Measurements from ENCODE around the gene WDR7.
A peak's percentile ranks its signal among the peaks of the same experiment; 100 is the strongest.

Gene WDR7

DNA sequence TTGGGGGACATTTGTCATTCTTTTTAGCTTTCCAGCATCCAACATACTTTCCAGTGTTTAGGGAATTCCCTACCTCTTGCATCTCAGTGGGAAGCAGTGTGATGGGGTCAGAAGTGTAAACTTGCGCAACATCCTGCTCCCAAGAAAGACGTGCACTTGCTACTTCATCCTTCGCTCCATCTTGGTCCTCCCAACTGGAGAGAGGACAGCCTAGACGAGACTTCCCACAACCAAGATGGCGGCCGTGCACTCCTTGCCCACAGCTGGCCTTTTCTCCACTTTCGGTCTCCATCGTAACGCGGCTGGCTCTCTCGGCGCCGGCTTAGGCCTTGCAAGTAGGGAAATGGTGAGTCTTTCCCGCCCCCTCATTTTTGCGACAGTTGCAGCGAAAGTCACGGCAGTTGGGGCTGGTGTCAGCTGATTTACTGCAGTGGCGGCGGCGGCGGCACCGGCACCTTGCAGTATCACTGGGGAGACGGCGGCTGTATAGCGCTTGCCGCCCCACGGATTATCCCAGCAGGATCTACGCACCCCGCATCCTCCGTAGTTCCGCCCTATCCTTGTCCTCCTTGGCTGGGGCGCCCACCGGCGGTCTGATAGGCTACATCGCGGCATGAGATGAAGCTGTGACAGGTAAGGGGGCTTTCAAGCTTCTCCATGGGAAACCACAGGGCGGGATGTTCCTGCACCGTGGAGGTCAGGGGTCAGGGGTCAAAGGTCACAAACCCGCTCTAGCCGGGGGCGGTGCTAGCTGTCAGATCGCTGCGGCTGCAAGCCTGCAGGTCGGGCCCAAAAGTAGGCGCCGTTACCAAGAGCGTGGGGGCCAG, at the start of gene WDR7:
Gene WDR7 (plus strand): TSS at position 416 of the 827 bp plus-strand sequence. CDS start 21,157 bp downstream, outside the sequence.
- DNase-seq (ENCODE audit: low spot score): peak; percentile 86

DNA sequence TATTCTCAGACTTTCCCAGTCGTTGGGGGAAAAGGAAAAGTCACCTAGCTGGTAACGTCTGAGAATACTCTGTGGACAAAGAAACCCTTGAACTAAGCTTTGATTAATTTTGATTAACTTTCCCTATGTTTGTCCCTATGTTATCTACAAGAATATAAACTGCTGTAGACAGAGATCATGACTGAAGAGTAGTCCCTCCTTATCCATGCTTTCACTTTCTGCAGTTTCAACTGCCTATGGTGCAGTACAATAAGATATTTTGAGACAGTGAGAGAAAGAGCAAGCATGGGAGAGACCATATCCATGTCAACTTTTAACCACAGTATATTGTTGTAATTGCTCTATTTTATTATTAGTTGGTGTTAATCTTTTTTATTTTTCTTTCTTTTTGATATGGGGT, 44.5 kb upstream of the WDR7 start:
- no peak for DNase-seq (ENCODE audit: low spot score)

- DNase-seq (ENCODE audit: low spot score): no peak
Observed at GRCh38 chr18:56615738-56616520, 35.2 kb upstream of the WDR7 start.

- DNase-seq (ENCODE audit: low spot score): no peak
Observed at GRCh38 chr18:56627991-56628390, 23.2 kb upstream of the WDR7 start.

DNA sequence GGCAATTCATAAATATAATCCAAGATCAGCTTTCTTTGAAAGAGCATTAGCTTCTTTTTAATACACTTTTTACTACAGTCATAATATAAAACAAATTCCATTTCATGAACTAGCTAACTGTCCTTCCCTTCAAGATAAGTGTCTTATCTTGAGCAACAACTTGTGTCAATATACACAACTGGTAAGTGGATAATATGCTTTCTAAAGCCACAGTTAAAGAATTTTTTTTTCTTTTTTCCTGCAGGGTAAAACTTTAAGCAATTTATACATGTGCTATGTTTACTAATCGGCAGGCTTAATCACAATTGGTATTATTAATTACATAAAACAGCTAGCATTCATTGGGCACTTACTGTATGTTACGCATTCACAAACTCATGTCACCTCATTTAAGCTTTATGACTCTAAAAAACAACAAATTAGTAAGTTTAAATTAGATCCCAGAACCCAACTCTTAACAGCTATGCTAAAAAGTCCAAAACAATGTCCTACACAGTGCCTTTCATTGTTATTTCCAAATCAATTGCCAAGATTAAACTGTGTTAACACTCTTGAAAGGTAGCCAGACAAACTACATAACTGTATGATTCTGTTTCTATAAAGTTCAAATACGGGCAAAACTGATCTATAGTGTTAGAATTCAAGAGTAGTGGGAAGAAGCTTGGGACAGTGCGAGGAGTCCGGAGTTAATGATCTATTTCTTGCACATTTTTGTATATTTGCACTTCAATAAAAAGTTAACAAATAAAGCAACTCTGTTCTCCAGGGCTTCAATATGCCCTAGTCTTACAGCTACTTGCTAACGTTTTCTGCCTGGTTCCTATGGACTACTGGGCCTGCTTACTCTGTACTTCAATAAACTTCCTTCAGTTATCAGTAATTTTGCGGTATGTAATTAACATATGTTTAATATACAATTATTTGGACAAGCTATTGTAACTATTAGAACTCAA, 18.8 kb upstream of the WDR7 start:
- no peak for DNase-seq (ENCODE audit: low spot score)

DNA sequence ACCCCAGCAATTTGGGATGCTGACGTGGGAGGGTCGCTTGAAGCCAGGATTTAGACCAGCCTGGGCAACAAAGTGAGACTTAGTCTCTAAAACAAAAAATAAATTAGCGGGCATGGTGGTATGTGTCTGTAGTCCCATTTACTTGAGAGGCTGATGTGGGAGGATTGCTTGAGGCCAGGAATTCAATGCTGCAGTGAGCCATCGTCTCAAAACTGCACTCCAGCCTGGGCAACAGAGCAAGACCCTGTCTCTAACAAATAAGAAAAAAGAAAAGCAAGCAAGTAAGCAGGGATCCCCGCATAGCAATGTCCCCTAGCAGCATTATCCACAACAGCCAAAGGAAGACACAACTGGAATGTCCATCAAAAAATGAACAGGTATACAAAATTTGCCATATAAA, 16.2 kb upstream of the WDR7 start:
- no peak for DNase-seq (ENCODE audit: low spot score)

DNA sequence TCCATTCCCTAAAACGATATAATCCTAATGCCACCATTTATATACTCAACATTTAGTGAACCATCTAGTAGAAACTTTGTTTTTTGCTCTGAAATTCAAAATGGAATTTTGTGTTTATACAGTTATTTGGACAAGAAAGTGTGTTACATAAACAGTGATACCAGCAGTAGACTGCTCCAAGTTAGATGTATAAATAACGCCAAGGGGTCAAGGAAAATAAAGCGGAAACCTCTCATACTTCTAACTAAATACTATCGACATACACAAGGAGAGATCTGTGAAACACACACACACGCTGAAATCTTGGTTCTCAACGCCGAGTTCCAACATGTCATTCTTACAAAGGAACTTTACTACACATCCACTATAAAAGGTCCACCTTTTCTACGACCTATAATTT, 14.0 kb upstream of the WDR7 start:
- DNase-seq (ENCODE audit: low spot score): no peak

GRCh38 chr18:56637711-56638231, 13.4 kb upstream of the WDR7 start:
- no peak for DNase-seq (ENCODE audit: low spot score)

- peak; percentile 97 for DNase-seq (ENCODE audit: low spot score)
Observed at GRCh38 chr18:56638232-56639103, 12.7 kb upstream of the WDR7 start, which contains the start of gene TXNL1. TXNL1 (minus strand) TSS chr18:56638592; CDS start chr18:56638440, 152 bp downstream.

DNA sequence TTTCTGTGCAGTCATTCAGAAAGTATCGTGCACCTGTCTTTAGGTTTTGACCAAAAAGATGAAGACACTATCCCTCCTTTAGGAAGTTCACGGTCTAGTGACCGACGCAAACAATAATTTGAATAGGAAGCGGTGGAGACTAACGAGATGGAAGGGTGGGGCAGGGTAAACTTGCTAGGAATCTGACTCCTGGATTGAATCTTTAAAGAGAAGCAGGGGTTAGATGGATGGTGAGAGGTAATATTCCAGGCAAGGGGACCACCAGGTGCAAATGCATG, 12.1 kb upstream of the WDR7 start:
- no peak for DNase-seq (ENCODE audit: low spot score)

- no peak for DNase-seq (ENCODE audit: low spot score)
Observed at GRCh38 chr18:56639571-56639970, 11.6 kb upstream of the WDR7 start.

DNA sequence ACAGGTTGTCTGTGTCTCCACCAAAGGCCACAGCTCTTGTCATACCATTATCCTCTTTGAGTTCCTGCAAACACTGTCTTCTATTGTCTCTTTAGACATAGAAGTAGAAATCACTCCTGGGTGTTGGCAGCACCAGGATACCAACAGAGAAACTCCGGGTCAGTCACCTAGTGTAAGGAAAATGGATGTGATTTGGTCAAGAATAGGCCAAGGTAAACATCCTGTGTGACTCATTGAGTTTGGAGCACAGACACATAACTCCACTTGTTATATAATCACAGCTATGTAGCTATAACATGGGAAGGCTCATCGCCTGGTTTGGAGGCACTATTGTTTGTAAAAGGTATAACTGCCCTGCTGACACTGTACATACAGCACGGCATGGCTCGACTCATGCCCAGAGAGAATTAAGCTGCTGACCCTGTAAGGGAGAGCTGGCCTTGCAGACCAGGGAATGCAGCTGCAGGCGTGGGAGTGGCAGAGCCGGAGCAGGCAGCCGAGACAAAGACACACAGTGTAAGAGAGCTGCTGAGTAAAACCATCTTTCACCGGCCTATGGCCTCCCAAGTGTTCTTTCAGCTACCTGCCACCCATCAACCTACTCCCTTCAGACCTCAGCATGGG, 9.3 kb upstream of the WDR7 start:
- no peak for DNase-seq (ENCODE audit: low spot score)

DNA sequence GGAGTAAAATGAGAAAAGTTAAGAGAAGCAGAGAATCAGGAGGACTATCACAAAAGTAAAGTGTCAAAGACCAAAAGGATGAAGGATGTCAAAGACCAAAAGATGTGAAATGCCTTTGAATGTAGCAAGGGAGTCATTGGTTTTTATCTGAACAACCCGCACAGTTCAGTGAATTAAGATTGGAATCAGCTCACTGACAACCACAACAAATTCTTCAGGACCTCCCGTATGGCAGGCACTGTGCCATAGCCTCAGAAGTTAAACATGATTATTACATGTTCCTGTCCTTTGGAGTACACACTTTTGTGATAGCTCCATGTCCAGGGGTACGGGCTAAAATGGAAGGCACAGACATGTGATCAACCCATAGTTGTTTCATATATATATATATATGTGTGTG, 7.8 kb upstream of the WDR7 start:
- DNase-seq (ENCODE audit: low spot score): no peak

DNA sequence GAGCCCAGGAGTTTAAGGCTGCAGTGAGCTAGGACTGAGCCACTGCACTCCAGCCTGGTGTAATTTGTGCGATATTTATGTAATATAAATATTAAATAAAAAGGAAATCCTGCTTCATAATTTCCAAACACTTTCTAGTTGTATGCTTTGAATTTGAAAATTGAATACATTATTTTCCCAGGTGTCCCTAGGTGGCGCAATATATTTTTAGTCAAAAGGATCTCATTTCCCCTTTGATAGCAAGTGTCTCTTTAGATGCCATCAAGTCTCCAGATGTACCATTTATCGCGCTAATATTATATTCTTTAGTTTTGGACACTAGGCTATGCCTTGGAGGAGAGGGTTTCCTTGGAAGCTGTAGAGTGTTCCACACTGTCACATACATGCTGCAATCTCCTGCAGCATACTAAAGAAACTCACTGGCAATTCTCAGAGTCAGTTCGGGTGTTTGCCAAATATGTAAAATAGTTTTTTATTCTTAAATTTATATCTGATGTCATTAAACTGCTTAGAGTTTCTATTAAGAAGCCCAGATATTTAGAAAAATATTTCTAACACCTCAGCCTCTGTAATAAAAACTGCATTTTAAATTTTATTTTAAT, 5.6 kb upstream of the WDR7 start:
- no peak for DNase-seq (ENCODE audit: low spot score)

DNA sequence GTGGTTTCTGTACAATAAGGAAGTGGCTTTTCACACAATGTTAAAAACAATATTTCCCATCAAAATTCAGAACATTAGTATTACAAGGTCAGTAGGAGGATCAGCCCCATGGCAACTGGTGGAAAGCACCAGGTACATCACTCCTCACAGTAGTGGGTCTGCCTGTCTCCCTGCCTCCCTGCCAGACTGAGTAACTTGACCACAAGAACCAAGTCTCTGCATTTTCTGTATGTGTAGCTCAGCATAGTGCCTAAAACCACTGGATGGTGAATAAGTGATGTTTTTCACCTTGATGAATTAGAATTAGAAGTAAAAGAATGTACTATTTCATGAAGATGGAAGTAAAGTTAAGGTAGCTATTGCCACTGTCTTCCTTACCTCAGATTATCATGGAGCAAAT, 4.1 kb upstream of the WDR7 start:
- DNase-seq (ENCODE audit: low spot score): no peak

DNA sequence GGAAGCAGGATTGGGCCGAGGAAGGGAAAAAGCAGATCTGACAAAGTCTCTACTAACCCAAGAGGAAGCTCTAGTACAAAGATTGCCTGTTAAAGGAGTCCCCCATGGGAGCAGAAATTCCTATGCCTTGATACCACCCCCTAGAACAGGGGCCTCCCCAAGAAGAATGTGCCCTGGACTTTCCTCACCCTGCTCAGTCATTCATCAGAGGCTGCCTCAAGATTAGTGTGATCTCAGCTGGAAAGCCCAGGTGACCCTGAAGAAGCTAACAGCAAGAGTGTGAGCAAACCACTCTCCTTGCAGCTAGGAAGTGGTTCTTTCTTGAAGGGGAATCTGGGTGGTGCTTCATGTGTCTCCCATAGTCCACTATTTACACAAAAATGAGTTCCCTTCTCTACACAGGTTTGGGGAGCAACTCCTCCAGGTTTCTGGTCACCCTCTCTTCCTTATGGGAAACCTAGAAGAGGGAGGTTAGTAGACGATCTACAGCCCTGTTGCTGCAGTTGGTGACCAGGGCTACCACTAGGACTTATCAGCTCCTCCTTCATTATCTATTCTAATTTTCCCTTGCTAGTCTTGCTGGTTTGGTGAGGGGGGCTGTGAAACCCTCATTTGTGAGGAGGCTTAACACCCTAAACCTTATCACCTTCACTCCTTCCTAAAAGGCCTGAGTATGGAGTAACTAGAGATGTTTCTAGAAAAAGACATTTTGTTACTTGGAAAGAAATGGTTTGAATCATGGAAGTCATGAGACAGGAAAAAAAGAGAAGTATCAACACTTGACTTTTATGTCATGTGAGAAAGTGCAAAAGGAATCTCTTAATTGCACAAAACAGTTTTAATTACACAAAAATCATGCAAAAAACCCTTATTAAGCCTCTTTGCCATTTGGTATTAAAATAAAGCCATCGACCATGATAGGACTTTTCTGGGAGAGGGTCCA, 2.9 kb upstream of the WDR7 start:
- DNase-seq (ENCODE audit: low spot score): no peak

GRCh38 chr18:56649996-56650395, 1.2 kb upstream of the WDR7 start:
- no peak for DNase-seq (ENCODE audit: low spot score)

GRCh38 chr18:56651771-56652092, 573 bp downstream of the WDR7 start:
- DNase-seq (ENCODE audit: low spot score): no peak

GRCh38 chr18:56652802-56653201, 1.6 kb downstream of the WDR7 start:
- DNase-seq (ENCODE audit: low spot score): no peak
